Nephron (organoid): ENCODE data around the gene PRMT5.
A peak's percentile ranks its signal among the peaks of the same experiment; 100 is the strongest.
"Not testable (repeated sequence)": the region's sequence is repeated elsewhere in the genome, so short reads cannot be mapped to it uniquely, and the experiment has no call there.

Experiments used
- H3K27ac Mint-ChIP-seq, 3 experiments: 2 replicates each; pipeline ENCODE4 v1.8.0; 2020; ENCODE audit warnings: mixed read lengths in 3 of 3, mild to moderate bottlenecking in 2 of 3, moderate library complexity in 1 of 3
- H3K27me3 Mint-ChIP-seq: 2 replicates; pipeline ENCODE4 v1.8.0; 2021; ENCODE audit warnings: low read depth, mild to moderate bottlenecking, moderate library complexity, mixed read lengths
- H3K36me3 Mint-ChIP-seq: 2 replicates; pipeline ENCODE4 v1.8.0; 2020; ENCODE audit warnings: low read depth, mixed read lengths
- H3K4me1 Mint-ChIP-seq: 2 replicates; pipeline ENCODE4 v1.8.0; 2020; ENCODE audit warnings: mixed read lengths
- H3K4me3 Mint-ChIP-seq, 3 experiments: 2 replicates each; pipeline ENCODE4 v1.8.0; 2020; ENCODE audit warnings: mild to moderate bottlenecking in 3 of 3, mixed read lengths in 3 of 3, moderate library complexity in 2 of 3
- H3K9me3 Mint-ChIP-seq: 2 replicates; pipeline ENCODE4 v1.8.0; 2020; ENCODE audit warnings: mixed read lengths
- CTCF ChIP-seq, 3 experiments: fragments of 200-600 bp; sonication (generic); IDR thresholded peaks; one replicate each; pipeline ENCODE4 v1.5.0; 2021; ENCODE audit warnings: antibody characterized with exemption in 3 of 3; ENCODE audit not compliant: unreplicated experiment in 3 of 3

Gene PRMT5

DNA sequence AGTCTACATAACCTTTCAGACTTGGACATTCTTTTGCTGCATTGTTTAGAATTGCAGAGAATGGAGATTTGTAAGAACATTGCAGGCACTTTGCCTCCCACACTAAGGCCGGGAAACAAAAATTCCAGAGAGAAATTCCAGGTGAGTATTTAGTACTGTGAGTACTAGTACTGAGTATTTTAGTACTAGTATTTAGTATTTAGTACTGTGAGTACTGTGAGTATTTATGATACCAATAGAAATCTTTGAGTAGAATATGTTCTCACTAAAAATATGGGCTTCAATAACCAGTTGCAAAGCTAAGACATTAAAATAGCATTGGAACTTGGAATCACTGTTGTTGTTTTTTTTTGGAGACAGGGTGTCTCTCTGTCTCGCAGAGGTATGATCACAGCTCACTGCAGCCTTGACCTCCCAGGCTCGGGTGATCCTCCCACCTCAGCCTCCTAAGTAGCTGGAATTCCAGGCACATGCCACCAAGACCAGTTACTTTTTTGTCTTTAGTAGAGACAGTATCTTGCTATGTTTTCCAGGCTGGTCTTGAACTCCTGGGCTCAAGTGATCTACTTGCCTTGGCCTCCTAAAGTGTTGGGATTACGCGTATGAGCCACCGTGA, 33.0 kb upstream of the PRMT5 start:
- Mint-ChIP-seq H3K4me1 (no peaks in the 10 kb centered on the region), H3K9me3 (no peaks in the 10 kb centered on the region), H3K27ac (peak overlapping the region in 2 of 3 experiments; percentile 26 to 30), H3K4me3 (no peak overlapping the region), H3K36me3 (peaks cover 5% of the 10 kb centered on the region), H3K27me3 (no peaks in the 10 kb centered on the region)
- TF ChIP-seq CTCF (IDR thresholded peaks at IDR 0.05; ENCODE audit: unreplicated experiment in 3 of 3) = no peak

DNA sequence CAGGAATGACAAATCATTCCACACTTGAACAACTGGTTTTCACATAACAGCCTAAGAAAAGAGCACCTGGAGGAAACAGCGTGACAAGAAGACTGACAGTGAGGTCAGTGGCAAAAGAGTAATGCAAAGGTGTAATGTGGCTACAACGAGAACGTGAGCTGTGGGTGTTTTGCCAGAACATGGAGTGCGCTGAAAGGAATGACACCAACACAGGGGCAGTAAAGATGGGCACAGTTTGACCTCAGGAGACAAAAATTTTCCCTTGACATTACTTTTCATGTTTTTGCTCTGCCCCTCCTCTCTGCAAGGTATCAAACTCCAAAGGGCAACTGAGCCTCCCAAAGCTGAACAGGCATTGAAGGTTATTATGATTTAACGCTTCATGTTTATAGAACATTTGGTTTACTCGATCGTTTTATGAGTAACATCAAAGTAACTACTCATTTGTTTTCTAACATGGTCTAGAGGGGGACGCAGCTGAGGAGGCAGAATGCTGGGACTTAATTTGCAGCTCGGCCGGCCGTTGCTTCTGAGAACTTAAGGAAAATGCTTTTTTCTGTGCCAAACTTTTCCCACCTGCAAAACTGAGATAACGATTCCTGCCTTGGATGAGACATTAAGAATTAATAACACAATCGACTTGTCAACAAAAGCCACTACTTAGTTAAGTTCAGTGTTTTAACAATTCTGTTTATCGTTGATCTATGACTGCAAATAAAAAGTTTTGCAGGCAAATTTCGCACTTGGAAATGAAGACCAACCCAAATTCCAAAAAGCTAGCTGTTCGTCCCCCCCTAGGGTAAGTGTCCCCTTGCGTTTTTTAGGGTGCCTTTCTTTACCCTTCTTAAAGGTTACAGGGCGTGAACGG, 26.8 kb upstream of the PRMT5 start:
- Mint-ChIP-seq H3K4me1 (peaks cover 16% of the 10 kb centered on the region), H3K27me3 (no peaks in the 10 kb centered on the region), H3K9me3 (no peaks in the 10 kb centered on the region), H3K36me3 (peaks cover 15% of the 10 kb centered on the region), H3K27ac (peak overlapping the region; percentile 91 to 97 (median 96)), H3K4me3 (peak overlapping the region; percentile 90 to 93 (median 90))
- TF ChIP-seq CTCF (IDR thresholded peaks at IDR 0.05; ENCODE audit: unreplicated experiment in 3 of 3) = no peak

- Mint-ChIP-seq H3K27ac (no peak overlapping the region), H3K27me3 (no peaks in the 10 kb centered on the region), H3K4me1 (peaks cover 16% of the 10 kb centered on the region), H3K36me3 (peaks cover 27% of the 10 kb centered on the region), H3K9me3 (no peaks in the 10 kb centered on the region), H3K4me3 (no peak overlapping the region)
- no peak for TF ChIP-seq CTCF (IDR thresholded peaks at IDR 0.05; ENCODE audit: unreplicated experiment in 3 of 3)
Measured at GRCh38 chr14:22952418-22952817, 23.2 kb upstream of the PRMT5 start.

DNA sequence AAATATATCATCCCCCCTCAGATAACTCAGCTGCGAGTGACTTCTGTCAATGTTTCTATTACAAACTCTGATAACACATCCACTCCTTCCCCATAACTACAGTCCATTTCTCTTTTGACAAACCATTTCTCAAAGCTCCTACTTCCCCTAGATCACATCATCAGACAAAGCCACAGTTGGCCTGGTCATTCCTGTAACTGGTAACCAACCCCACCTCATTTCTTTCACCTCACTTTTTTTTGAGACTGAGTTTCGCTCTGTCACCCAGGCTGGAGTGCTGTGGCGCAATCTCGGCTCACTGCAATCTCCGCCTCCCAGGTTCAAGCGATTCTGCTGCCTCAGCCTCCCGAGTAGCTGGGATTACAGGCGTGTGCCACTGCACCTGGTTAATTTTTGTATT, 22.6 kb upstream of the PRMT5 start:
- Mint-ChIP-seq H3K4me1 (peaks cover 16% of the 10 kb centered on the region), H3K36me3 (peaks cover 32% of the 10 kb centered on the region)
- not testable (repeated sequence) for H3K27ac Mint-ChIP-seq, H3K4me3 Mint-ChIP-seq, H3K9me3 Mint-ChIP-seq, H3K27me3 Mint-ChIP-seq

- Mint-ChIP-seq H3K36me3 (peaks cover 41% of the 10 kb centered on the region), H3K4me1 (no peaks in the 10 kb centered on the region), H3K4me3 (no peak overlapping the region), H3K9me3 (no peaks in the 10 kb centered on the region), H3K27me3 (no peaks in the 10 kb centered on the region), H3K27ac (no peak overlapping the region)
- no peak for TF ChIP-seq CTCF (IDR thresholded peaks at IDR 0.05; ENCODE audit: unreplicated experiment in 3 of 3)
Measured at GRCh38 chr14:22945642-22946041, 16.5 kb upstream of the PRMT5 start.

DNA sequence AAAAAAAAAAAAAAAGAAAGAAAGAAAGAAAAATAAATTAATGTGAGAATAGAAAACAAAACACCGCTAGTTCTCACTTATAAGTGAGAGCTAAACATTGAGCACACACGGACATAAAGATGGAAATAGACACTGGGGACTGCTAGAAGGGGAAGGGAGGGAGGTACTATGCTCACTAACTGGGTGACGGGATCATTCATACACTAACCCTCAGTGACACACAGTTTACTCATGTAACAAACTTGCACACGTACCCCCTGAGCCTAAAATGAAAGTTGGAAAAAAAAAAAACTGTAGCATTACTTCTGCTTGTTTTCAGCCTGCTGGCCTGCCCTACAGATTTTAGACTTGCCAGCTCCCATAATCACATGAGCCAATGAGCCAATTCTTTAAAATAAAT, 10.5 kb upstream of the PRMT5 start:
- Mint-ChIP-seq H3K36me3 (peaks cover 22% of the 10 kb centered on the region), H3K4me1 (no peaks in the 10 kb centered on the region), H3K27ac (no peak overlapping the region), H3K4me3 (no peak overlapping the region), H3K9me3 (no peaks in the 10 kb centered on the region), H3K27me3 (no peaks in the 10 kb centered on the region)
- TF ChIP-seq CTCF (IDR thresholded peaks at IDR 0.05; ENCODE audit: unreplicated experiment in 3 of 3) = no peak
